GM18951 (cell line): ENCODE measurements around the gene UBAC2.

Experiments used
- POLR2A ChIP-seq: IDR thresholded peaks from 4 replicates; pipeline ENCODE4 v1.6.1; 2011; ENCODE audit warnings: mild to moderate bottlenecking; ENCODE audit not compliant: insufficient read length, insufficient read depth; ENCODE audit errors: extremely low read depth
- in situ Hi-C: fragments of 300-500 bp; cut with MboI; formaldehyde crosslinking; loops from one replicate; pipeline ENCODE4 v1.12.0; 2022; ENCODE audit warnings: low sequenced_read_pairs, mixed read lengths, inconsistent platforms; ENCODE audit not compliant: unreplicated experiment

Gene UBAC2

GRCh38 chr13:99412856-99413255 is 212.2 kb downstream of the UBAC2 start:
- TF ChIP-seq POLR2A = no peak
- in situ Hi-C loops = no loop called here

DNA sequence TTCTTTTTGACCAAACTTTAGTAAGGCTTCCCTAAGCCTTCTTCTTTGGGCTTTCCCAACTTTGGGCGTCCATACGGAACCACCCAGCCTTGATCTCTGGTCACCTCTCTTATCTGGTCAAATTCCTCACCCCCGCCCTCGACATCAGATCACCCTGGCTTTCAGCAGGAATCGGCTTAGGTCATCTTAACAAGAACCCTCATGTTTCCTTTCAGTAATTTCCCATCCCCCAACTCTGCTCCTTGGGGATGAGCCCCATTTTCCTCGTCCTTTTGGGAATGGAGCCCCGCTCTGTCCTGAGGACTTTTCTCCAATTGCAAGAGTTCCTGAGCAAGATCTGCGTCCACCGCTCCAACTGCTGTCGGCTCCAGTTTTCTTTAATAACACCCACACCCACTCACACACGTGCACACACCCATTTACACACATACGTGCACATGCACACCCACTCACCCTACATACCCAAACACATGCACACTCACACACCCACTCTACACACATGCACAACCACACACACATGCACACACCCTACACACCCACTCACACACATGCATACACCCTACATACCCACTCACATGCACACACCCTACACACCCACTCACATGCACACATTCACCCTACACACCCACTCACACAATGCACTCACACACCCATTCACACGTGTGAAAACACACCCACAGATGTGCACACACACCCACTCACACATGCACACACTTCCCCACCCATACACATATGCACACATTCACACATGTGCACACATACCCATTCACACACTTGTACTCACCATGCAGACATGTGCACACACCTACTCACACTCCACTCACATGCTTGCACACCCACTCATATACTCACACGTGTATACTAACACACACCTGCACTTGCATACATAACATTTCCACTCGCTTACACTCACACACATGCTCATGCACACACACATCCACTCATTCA is 213.7 kb downstream of the UBAC2 start:
- in situ Hi-C loops = no loop called here
- TF ChIP-seq POLR2A = no peak

DNA sequence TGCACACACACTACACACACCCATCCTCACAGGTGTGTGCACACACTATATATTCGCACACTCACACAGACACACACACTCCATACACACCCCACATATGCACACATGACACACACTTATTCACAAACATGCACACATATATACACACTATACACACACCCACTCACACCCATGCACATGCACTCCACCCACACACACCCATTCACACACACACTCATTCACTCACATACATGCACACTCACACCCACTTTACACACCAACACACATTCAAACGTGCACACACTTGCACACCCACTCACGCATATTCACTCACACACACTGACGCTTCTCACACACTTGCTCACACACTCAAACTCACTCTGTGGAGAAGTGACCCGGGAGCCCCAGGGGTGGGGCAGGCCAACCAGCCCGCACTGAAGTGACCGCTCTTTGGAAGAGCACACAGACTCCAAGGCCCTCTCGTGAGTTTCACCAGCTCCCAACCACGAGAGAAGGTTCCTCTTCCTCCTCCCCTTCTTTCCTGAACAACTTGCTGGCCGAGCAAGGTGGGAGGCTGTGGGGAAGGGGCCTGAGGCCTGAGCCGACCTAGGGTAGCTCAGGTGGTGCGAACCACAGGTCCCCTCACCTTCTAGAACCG is 214.5 kb downstream of the UBAC2 start:
- no peak for TF ChIP-seq POLR2A
- in situ Hi-C loops = no loop called here

DNA sequence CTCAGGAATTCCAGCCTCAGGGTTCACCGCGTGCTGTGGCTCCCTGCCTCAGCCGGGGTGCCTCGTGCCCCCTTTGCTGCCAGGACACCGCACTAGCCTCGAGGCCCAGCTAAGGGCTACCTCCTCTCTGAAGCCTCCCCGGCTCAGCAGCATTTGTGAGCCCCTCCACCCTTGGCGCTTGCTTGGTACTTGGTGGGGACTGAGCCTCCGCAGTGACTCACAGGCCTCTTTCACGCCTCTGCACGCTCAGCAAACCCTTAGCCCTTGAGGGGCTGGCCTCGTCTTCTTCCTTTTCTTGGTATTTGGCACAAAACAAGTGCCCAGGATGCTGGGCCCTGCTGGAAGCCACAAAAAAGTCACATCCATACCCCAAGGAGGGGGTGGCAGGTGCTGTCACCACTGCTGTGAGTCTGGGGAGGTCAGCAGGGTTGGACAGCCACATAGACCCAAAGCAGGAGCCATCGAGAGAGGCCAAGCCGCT is 215.2 kb downstream of the UBAC2 start:
- in situ Hi-C loops = no loop called here

GRCh38 chr13:99416411-99417121 is 215.9 kb downstream of the UBAC2 start:
- in situ Hi-C loops = no loop called here
- TF ChIP-seq POLR2A = no peak

More for the DNA sequence above, 215.2 kb downstream of the UBAC2 start:
- no peak for TF ChIP-seq POLR2A

DNA sequence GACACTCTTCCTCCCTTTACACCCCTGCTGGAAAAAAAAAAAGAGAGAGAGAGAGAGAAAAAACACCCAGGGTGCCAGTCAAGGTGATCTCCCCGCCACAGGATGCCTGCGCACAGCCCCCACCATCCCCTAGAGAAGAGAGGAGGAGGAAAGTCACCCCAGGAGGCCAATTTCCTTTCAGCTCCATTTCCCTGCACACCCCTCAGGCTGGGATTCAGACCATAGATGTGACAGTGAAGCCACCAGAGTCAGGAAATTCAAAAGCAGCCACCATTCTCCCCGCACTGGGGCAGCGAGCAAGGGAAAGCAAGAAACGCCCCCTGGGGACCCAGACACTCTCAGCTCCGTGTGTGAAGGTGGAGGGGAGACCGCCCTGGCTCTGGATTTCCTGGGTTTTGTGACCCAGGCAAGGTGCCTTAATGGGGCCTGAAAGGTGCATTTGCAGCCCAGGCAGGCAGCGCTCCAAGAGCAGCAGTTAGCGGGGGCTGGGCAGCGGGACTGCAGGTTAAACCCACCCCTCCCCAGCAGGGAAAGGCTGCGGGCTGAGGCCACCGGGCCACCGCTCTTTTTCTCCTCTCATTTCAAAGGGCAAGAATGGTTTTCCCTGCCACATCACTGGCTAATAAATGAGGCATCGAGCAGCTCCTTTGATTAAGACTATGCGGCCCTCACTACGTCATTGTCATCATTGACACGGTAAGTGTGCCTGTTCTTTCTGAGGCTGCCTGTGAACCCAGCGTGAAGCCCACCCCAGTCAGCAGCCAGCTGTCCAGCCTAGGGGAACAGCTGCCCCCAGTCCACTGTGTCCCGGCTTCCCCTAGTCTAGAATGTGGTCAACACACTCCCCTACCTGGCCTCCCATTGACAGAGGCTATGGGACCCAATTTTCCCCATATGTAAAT is 216.8 kb downstream of the UBAC2 start:
- TF ChIP-seq POLR2A = no peak
- in situ Hi-C loops = no loop called here

DNA sequence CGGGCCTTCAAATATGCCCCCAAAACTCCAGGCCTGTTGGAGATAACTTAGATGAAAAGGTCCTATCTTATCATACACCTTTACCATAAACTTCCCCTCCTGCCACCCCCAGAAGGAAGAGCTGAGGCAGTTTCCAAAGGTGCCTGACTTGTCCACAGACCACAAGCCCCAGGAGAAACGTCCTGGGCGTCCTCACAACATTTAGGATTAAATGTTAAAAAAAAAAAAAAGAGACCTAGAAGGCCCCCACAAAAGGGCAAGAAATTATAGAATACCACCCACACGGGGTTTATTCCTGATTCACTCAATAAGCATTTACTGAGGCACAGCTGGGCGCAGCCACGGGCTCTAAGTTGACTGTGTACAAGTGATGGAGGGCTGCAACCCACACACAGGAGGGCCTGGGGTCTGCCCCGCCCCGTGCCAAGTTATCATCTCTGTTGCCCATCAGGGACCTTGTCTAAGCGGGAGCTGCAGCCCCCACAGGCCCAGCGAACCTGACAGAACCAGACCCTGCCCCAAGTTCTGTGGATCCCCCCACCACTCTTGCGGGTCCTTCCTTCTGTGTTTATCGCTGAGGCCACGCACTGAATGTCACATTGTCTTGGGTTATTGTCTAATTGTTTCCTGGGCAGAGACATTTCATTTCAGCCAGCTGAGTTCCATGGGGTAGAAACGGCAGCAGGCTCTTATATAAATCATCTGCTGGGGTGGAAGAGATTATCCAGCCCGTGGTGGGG is 217.6 kb downstream of the UBAC2 start:
- in situ Hi-C loops = no loop called here
- no peak for TF ChIP-seq POLR2A

DNA sequence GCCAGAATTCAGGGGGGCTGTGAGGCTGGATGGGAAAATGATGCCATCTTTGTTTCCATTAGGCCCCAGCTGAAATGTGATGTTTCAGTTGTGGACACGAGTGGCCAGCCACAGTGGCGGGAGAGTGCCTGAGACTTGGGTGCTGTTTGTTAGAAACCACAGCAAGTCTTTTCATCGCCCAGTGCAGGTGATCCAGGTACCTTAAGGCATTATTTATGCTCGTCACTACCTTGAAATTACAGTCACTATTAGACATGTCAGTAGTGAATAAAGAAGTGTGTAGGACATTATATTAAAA is 218.1 kb downstream of the UBAC2 start:
- in situ Hi-C loops = no loop called here
- no peak for TF ChIP-seq POLR2A

- no peak for TF ChIP-seq POLR2A
Observed at GRCh38 chr13:99419591-99420243, 219.1 kb downstream of the UBAC2 start.

GRCh38 chr13:99421271-99421670 is 220.6 kb downstream of the UBAC2 start:
- no peak for TF ChIP-seq POLR2A
- in situ Hi-C loops = no loop called here

More at GRCh38 chr13:99419591-99420243, 219.1 kb downstream of the UBAC2 start:
- in situ Hi-C loops = no loop called here

DNA sequence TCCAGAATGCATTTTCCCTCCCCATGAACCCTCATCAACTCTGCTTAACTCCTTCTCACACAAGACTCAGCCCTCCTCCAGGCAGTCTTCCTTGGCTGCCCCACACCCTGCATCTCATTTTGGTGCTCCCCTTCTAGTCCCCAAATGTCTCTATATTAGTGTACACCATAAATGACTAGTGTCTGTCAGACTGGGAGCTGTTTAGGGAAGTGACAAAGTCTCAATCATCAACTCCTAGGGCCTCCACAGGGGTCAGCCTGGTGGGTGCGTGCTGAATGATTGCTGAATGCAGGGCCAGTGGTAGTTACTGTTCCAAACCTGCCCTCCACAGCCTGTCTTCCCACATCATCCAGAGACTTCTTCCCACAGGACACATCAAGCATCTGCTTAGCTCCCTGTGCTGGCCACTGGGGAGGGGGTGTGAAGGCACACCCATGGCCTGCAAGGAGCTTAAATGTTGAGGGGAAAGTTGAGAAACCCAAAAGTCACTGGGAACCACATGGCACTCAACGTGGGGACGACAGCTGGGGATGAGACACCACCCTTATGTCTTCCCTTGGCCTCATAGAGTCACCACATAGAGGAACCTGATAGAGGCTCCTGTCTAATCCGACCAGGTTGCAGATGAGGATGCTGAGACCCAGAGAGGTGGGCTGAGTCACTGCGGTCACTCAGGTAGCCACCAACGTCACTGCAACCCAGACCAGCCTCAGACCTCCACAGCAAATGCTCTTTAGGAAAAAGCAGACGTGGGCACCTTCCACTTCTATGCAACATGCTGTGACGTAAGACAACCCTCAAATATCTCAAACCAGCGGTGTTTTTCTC is 221.3 kb downstream of the UBAC2 start:
- in situ Hi-C loops = no loop called here
- no peak for TF ChIP-seq POLR2A
